RKO (cell line): ENCODE measurements around the gene CCSER1.

Experiments
- DNase-seq: peaks from one replicate; pipeline ENCODE4 v3.0.0-alpha.2; 2016; ENCODE audit warnings: low spot score

The CCSER1 gene

GRCh38 chr4:90198086-90198847 lies 71.1 kb downstream of the CCSER1 start:
- no peak for DNase-seq

- no peak for DNase-seq
These were observed 80.8 kb downstream of the CCSER1 start for GRCh38 chr4:90207887-90208454.

GRCh38 chr4:90209922-90210321 lies 82.7 kb downstream of the CCSER1 start:
- DNase-seq: no peak

GRCh38 chr4:90211174-90211573 lies 84.0 kb downstream of the CCSER1 start:
- DNase-seq: no peak

- DNase-seq: no peak
These were observed 88.1 kb downstream of the CCSER1 start for GRCh38 chr4:90215286-90215685.

GRCh38 chr4:90219822-90220221 lies 92.6 kb downstream of the CCSER1 start:
- DNase-seq: no peak

GRCh38 chr4:90220459-90220858 lies 93.3 kb downstream of the CCSER1 start:
- no peak for DNase-seq

- DNase-seq: no peak
These were observed 99.5 kb downstream of the CCSER1 start for GRCh38 chr4:90226734-90227133.

- no peak for DNase-seq
These were observed 100.0 kb downstream of the CCSER1 start for GRCh38 chr4:90227177-90227576.

- DNase-seq: no peak
These were observed 107.8 kb downstream of the CCSER1 start for GRCh38 chr4:90234916-90235547.

GRCh38 chr4:90237751-90238530 lies 110.7 kb downstream of the CCSER1 start:
- DNase-seq: no peak

GRCh38 chr4:90240333-90240732 lies 113.1 kb downstream of the CCSER1 start:
- DNase-seq: no peak

GRCh38 chr4:90241008-90241407 lies 113.8 kb downstream of the CCSER1 start:
- no peak for DNase-seq

GRCh38 chr4:90245837-90246236 lies 118.6 kb downstream of the CCSER1 start:
- DNase-seq: no peak

GRCh38 chr4:90246816-90247215 lies 119.6 kb downstream of the CCSER1 start:
- no peak for DNase-seq

GRCh38 chr4:90254357-90254756 lies 127.2 kb downstream of the CCSER1 start:
- DNase-seq: no peak

- DNase-seq: no peak
These were observed 147.0 kb downstream of the CCSER1 start for GRCh38 chr4:90274175-90274574.

GRCh38 chr4:90280954-90281353 lies 153.8 kb downstream of the CCSER1 start:
- no peak for DNase-seq

- DNase-seq: no peak
These were observed 154.6 kb downstream of the CCSER1 start for GRCh38 chr4:90281541-90282355.

GRCh38 chr4:90290345-90290744 lies 163.2 kb downstream of the CCSER1 start:
- no peak for DNase-seq

- no peak for DNase-seq
These were observed 165.2 kb downstream of the CCSER1 start for GRCh38 chr4:90292438-90292837.

GRCh38 chr4:90293320-90293719 lies 166.1 kb downstream of the CCSER1 start:
- DNase-seq: peak; percentile 40
